Neural progenitor cell (in vitro differentiated cells): ENCODE results near the gene WNT8B.

Experiments used
- CTCF ChIP-seq: fragments of 200-600 bp; sonication (generic); IDR thresholded peaks from 2 replicates; pipeline ENCODE4 v1.5.1; 2017; ENCODE audit warnings: antibody characterized with exemption, mild to moderate bottlenecking
- EZH2 ChIP-seq: fragments of 200-600 bp; sonication (generic); IDR thresholded peaks from 2 replicates; pipeline ENCODE4 v1.6.1; 2017; ENCODE audit warnings: antibody characterized with exemption, mild to moderate bottlenecking, moderate library complexity

- TF ChIP-seq EZH2 = no peak
- no peak for TF ChIP-seq CTCF
These were observed 38.6 kb downstream of the WNT8B start for GRCh38 chr10:100501423-100501822.
